ENCODE results near the gene DLG2. TPM values are rescaled to one million over a fixed set of nuclear protein-coding genes. Genes with fewer than 3 reads are reported as not detected.

The DLG2 gene
- total RNA-seq, 1 donor from 2014 or later = 2.1 TPM

GRCh38 chr11:84106541-84106940, 1520.6 kb downstream of the DLG2 start:
- H3K4me3 Mint-ChIP-seq = no peak overlapping the region
- H3K27ac Mint-ChIP-seq = no peak overlapping the region
- H3K36me3 Mint-ChIP-seq (ENCODE audit: low read depth) = no peaks in the 10 kb centered on the region
- no peak for DNase-seq (ENCODE audit: low spot score)
- intact Hi-C loops (cut with micrococcal nuclease) = no loop called here
- H3K9me3 Mint-ChIP-seq = peaks cover 4% of the 10 kb centered on the region
- no peaks in the 10 kb centered on the region for H3K27me3 Mint-ChIP-seq (ENCODE audit: insufficient read depth)
- H3K4me1 Mint-ChIP-seq (ENCODE audit: low read depth) = no peaks in the 10 kb centered on the region

DNA sequence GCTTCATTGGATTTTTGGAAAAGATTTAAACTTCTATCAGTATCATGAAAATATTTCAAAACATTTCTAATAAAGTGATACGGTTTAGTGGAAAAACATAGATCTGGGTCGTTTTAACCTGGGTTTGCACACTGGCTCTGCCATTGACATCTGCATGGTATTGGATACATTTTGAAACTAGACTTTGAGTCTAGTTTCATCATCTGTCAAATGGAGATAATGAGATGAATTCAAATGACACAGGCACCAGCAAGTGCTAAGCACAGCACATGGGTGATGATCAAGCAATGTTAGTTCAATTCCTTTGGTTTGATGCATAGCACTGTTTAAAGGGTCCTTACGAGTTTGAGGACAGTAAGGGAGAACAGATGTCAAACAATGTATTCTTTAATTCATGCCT, 1522.0 kb downstream of the DLG2 start:
- intact Hi-C loops (cut with micrococcal nuclease) = no loop called here
- Mint-ChIP-seq H3K9me3 (no peaks in the 10 kb centered on the region), H3K36me3 (ENCODE audit: low read depth) (no peaks in the 10 kb centered on the region), H3K4me1 (ENCODE audit: low read depth) (no peaks in the 10 kb centered on the region), H3K27me3 (ENCODE audit: insufficient read depth) (no peaks in the 10 kb centered on the region), H3K27ac (no peak overlapping the region), H3K4me3 (no peak overlapping the region)
- DNase-seq (ENCODE audit: low spot score) = no peak

GRCh38 chr11:84103096-84103495, 1524.0 kb downstream of the DLG2 start:
- no peaks in the 10 kb centered on the region for H3K9me3 Mint-ChIP-seq
- H3K27me3 Mint-ChIP-seq (ENCODE audit: insufficient read depth) = no peaks in the 10 kb centered on the region
- no peaks in the 10 kb centered on the region for H3K4me1 Mint-ChIP-seq (ENCODE audit: low read depth)
- DNase-seq (ENCODE audit: low spot score) = no peak
- no peaks in the 10 kb centered on the region for H3K36me3 Mint-ChIP-seq (ENCODE audit: low read depth)
- intact Hi-C loops (cut with micrococcal nuclease) = no loop called here
- H3K27ac Mint-ChIP-seq = no peak overlapping the region
- no peak overlapping the region for H3K4me3 Mint-ChIP-seq

DNA sequence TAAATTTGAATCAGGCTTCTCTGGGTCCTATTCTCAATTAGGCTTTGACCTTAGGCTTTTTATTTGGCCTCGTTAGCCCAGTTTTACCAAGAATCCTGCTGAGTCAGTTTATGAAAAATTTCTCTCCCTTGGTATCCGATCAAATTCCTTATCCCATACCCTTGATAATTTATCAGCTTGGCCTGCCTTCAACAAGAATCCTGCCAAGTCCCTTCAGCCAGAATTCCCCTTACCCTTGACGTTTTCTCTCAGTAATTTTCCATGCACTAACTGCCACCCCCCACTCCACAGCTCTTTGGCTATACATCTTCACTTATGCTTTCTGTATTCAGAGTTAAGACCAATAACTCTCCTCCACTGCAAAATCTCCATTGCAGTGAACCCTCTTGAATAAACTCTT, 1530.0 kb downstream of the DLG2 start:
- no peaks in the 10 kb centered on the region for H3K27me3 Mint-ChIP-seq (ENCODE audit: insufficient read depth)
- no peaks in the 10 kb centered on the region for H3K4me1 Mint-ChIP-seq (ENCODE audit: low read depth)
- H3K36me3 Mint-ChIP-seq (ENCODE audit: low read depth) = no peaks in the 10 kb centered on the region
- intact Hi-C loops (cut with micrococcal nuclease) = no loop called here
- H3K9me3 Mint-ChIP-seq = no peaks in the 10 kb centered on the region
- no peak overlapping the region for H3K27ac Mint-ChIP-seq
- H3K4me3 Mint-ChIP-seq = no peak overlapping the region
- DNase-seq (ENCODE audit: low spot score) = no peak

GRCh38 chr11:84091212-84091986, 1535.7 kb downstream of the DLG2 start:
- intact Hi-C loops (cut with micrococcal nuclease) = no loop called here
- Mint-ChIP-seq H3K27ac (no peak overlapping the region), H3K27me3 (ENCODE audit: insufficient read depth) (no peaks in the 10 kb centered on the region), H3K4me3 (no peak overlapping the region), H3K9me3 (peaks cover 3% of the 10 kb centered on the region), H3K4me1 (ENCODE audit: low read depth) (no peaks in the 10 kb centered on the region), H3K36me3 (ENCODE audit: low read depth) (no peaks in the 10 kb centered on the region)
- DNase-seq (ENCODE audit: low spot score) = no peak

- Mint-ChIP-seq H3K27me3 (ENCODE audit: insufficient read depth) (no peaks in the 10 kb centered on the region), H3K4me1 (ENCODE audit: low read depth) (no peaks in the 10 kb centered on the region), H3K4me3 (no peak overlapping the region), H3K9me3 (peaks cover 3% of the 10 kb centered on the region), H3K36me3 (ENCODE audit: low read depth) (no peaks in the 10 kb centered on the region), H3K27ac (no peak overlapping the region)
- DNase-seq (ENCODE audit: low spot score) = no peak
- intact Hi-C loops (cut with micrococcal nuclease) = no loop called here
Observed at GRCh38 chr11:84089072-84090057, 1537.8 kb downstream of the DLG2 start.

DNA sequence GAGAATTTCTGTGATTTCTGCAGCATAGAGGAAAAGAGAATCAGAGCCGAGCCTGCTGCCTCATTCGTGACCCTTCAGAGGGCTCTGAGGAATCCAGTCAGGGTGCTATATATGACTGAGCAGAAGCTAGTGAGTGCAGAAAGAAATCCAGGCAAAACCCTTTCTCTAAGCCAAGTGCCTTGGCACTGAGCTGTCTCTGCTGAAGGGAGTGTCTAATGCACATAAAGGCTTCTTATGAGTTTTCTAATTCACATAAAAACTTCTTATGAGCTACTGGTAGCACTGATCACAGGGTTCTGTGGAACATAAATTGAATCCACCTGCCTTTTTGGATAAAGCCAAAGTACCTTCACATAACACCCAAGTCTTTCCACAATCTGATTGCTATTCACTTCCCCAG, 1555.3 kb downstream of the DLG2 start:
- Mint-ChIP-seq H3K27me3 (ENCODE audit: insufficient read depth) (no peaks in the 10 kb centered on the region), H3K9me3 (no peaks in the 10 kb centered on the region), H3K36me3 (ENCODE audit: low read depth) (no peaks in the 10 kb centered on the region), H3K4me1 (ENCODE audit: low read depth) (no peaks in the 10 kb centered on the region), H3K4me3 (no peak overlapping the region), H3K27ac (no peak overlapping the region)
- DNase-seq (ENCODE audit: low spot score) = no peak
- intact Hi-C loops (cut with micrococcal nuclease) = no loop called here

DNA sequence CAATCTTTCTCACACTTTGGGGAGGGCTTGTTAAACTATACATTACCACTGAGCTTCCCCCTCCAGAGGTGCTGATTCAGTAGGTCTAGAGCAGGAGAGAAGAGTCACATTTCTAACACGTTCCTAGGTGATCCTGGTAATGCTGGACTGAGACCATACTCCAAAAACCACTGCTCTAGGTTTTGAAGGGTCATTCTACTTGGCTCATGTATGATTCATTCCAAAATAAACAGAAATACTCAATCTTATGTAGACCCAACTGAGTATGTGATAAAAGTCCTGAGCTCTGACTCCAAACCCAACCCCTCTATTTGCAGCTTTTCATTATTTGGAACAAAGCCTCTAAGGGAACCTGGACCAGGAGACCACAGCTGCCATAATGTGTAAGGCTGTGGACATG, 1558.1 kb downstream of the DLG2 start:
- no peak for DNase-seq (ENCODE audit: low spot score)
- Mint-ChIP-seq H3K27ac (no peak overlapping the region), H3K27me3 (ENCODE audit: insufficient read depth) (no peaks in the 10 kb centered on the region), H3K36me3 (ENCODE audit: low read depth) (no peaks in the 10 kb centered on the region), H3K9me3 (peaks cover 5% of the 10 kb centered on the region), H3K4me3 (no peak overlapping the region), H3K4me1 (ENCODE audit: low read depth) (no peaks in the 10 kb centered on the region)
- intact Hi-C loops (cut with micrococcal nuclease) = no loop called here

- Mint-ChIP-seq H3K4me3 (no peak overlapping the region), H3K27ac (no peak overlapping the region), H3K36me3 (ENCODE audit: low read depth) (no peaks in the 10 kb centered on the region), H3K4me1 (ENCODE audit: low read depth) (no peaks in the 10 kb centered on the region), H3K9me3 (peaks cover 5% of the 10 kb centered on the region), H3K27me3 (ENCODE audit: insufficient read depth) (no peaks in the 10 kb centered on the region)
- no peak for DNase-seq (ENCODE audit: low spot score)
- intact Hi-C loops (cut with micrococcal nuclease) = no loop called here
Observed at GRCh38 chr11:84061726-84062125, 1565.4 kb downstream of the DLG2 start.

GRCh38 chr11:84056653-84057376, 1570.3 kb downstream of the DLG2 start:
- Mint-ChIP-seq H3K9me3 (peaks cover 4% of the 10 kb centered on the region), H3K27ac (no peak overlapping the region), H3K27me3 (ENCODE audit: insufficient read depth) (no peaks in the 10 kb centered on the region), H3K36me3 (ENCODE audit: low read depth) (no peaks in the 10 kb centered on the region), H3K4me1 (ENCODE audit: low read depth) (no peaks in the 10 kb centered on the region), H3K4me3 (no peak overlapping the region)
- intact Hi-C loops (cut with micrococcal nuclease) = no loop called here
- no peak for DNase-seq (ENCODE audit: low spot score)

DNA sequence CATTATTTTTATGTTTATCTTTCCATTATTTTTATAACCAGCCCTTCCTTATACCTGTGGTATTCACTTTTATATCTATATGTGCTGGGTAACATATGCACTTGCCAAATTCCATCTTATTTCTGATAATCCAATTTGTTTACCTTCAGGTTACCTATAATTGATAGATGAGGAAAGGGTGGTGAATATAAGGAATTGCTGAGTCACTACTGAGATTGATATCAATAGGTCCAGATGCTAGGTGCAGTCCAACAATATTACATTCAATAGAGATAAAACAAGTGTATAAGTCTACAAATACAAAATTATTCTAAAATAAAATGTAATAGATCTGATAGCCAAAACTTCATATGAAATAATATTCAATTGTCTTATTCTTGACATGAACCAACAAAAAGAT, 1582.0 kb downstream of the DLG2 start:
- Mint-ChIP-seq H3K4me3 (no peak overlapping the region), H3K4me1 (ENCODE audit: low read depth) (no peaks in the 10 kb centered on the region), H3K9me3 (peaks cover 28% of the 10 kb centered on the region), H3K36me3 (ENCODE audit: low read depth) (no peaks in the 10 kb centered on the region), H3K27ac (no peak overlapping the region), H3K27me3 (ENCODE audit: insufficient read depth) (no peaks in the 10 kb centered on the region)
- intact Hi-C loops (cut with micrococcal nuclease) = no loop called here
- DNase-seq (ENCODE audit: low spot score) = no peak

- DNase-seq (ENCODE audit: low spot score) = no peak
- intact Hi-C loops (cut with micrococcal nuclease) = no loop called here
- Mint-ChIP-seq H3K9me3 (peaks cover 23% of the 10 kb centered on the region), H3K4me3 (no peak overlapping the region), H3K36me3 (ENCODE audit: low read depth) (no peaks in the 10 kb centered on the region), H3K4me1 (ENCODE audit: low read depth) (no peaks in the 10 kb centered on the region), H3K27ac (no peak overlapping the region), H3K27me3 (ENCODE audit: insufficient read depth) (no peaks in the 10 kb centered on the region)
Observed at GRCh38 chr11:84044706-84045105, 1582.4 kb downstream of the DLG2 start.
